HG02623 (cell line): ENCODE measurements around the gene PCBP2.

ENCODE experiments used
- ATAC-seq: cut with Tn5 transposase; IDR thresholded peaks from one replicate; pipeline ENCODE4 v1.9.1; 2021; ENCODE audit warnings: moderate library complexity; ENCODE audit not compliant: unreplicated experiment

PCBP2 gene

DNA sequence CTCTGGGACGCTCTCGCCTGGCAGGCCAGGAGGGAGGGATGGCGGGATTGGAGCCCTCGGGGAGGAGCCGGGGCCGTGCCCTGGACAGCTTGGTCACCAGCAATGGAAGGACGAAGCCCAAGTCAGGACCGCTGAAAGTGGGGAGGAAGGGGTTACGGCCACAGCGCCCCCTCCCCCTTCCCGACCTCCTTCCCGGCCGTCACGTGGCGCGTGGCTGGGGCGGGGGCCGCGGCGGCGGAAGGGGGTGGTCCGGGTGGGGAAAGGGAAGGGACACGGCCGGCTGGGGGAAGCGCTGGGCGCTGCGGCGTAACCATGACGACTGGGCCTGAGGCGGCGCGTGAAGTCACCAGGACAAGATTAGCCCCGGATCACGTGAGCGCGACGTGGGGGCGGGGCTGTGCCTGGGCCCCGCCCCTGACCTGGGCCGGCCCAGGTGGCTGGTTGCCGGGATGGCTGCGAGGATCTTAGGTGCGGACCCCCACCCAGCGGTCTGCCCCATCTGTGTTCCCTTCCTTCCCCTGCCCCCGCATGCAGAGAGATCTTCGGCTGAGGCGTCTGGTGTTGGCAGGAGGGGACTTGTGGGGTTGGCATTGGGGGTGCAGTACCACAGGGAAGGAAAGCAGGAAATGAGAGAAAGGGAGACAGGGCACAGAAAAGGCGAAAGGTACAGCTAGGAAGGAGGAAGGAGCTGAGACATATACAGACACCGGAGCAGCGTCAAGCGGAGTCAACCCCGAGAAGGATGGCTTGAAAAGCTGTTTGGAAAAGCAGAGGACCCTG lies 41.1 kb downstream of the PCBP2 start:
- ATAC-seq: peak; percentile 92

DNA sequence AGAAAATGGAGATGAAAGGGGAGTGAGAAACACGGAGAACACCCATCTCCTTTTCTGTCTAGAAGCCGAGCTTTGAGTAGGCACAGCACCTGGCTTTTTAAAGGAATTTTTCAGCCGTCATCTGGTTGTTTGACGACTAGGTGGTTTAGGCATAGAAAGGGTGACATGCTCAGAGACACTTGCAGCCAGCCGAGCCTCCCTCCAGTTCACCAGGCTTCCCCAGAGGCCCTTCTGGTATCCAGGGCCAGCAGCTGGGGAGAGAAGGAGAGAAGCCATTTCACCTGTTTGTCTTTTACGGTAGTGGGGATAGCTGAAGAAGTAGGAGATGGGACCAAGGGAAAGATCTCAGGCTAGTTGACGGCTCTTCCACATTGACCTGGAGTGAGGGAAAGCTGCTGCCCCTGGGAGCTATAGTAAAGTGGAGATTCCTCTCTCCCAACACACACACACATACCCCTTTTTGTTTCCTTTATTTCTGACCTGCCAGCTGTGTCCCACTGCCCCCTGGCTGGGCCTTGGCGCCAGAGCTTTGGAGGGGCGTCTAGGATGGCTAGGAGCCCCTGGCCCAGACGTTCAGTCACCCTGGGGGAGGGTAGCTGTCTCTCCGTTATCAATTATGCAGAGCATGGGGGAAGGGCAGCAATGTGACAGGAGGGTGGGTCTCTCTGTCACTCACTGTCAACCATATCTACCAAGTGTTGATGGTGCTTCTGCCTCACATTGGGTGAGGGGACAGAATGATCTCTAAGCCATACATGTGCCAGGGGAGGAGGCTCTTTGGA lies 41.9 kb downstream of the PCBP2 start:
- no peak for ATAC-seq

DNA sequence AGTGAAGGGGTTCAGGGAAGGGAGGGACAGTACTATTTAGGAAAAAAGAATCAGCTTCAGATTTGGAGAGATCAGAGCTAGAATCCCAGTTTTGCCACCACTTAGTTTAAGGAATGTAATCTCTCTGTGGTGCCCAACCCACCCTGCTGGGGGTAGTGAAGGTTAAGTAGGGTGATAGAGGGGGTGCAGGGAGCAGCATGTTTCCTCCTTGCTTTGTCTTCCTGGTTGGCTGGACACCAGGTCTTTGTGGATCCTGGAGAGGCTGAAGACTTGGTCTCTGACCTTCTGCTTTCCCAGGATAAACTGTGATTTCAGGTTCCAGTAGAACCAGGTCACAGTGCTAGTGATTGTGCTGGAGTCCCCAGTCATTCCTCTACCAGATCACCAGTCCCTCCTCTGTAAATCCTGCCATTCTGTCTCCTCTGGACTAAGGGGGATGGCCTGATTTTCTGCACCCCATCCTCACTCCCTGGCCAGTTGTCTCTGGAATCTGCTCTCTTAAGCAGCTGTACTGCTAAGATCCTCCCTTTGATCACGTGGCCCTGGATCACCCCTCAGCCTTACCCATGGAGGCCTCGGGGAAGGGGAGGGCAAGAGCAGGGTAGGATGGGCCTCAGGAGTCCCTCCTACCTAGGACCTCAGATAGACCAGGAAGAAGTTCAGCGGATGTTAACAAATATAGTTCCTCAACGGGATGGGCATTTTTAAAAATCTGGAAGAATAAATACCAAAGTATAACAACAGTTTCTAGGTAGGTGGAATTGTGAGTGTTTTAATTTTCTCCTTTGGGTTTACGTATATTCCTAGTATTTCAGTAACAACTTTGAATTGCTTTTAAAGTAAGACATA lies 44.2 kb downstream of the PCBP2 start:
- no peak for ATAC-seq

DNA sequence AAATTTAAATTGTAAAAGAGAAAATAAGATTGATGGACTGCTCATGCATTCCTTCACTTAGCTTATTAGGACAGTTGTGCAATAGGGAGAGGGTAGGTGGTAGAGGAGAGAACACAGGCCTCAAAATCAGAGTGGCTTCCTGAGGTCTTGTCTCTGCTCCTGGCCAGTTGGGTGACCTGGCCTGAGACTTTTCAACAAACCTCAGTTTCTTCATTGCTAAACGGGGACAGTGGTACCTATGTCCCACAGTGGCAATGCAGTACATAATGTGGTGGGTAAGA lies 44.8 kb downstream of the PCBP2 start:
- no peak for ATAC-seq

DNA sequence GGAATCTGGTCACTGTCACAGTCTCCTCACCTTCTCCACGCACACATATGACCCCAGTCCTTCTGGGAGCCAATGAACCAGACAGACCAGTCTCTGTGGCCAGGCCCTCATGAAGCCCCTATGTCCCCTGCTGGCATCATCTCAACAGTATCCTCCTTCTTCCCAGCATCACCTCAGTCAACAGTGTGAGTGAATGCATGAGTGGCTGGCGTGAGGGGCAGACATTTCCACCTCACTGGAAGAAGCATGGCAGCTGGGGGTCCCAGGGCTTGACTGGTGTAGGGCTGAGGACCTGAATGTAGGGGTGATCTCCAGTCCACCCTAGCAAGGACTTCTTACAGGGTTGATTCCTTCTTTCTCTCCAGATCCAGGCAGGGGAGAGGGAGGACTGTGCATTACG lies 45.6 kb downstream of the PCBP2 start:
- ATAC-seq: no peak

DNA sequence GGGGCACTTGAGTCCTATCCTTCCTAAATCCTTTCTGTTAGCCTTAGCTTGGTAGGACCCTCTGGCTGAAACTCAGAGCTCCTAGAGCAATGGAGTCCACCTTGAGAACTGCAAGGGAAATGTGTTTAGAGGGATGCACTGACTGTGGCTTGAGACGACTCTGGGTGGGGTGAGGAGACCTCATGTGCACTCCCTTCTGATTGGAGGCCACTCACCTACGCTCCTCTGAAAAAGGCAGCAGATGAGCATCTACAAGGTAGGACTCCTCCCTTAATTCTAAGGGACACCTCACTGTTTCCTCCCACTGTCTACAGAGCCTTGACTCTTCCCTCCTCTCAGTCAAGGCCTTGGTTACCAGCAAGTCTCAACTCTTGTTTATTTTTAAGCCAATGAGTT lies 46.3 kb downstream of the PCBP2 start:
- no peak for ATAC-seq

DNA sequence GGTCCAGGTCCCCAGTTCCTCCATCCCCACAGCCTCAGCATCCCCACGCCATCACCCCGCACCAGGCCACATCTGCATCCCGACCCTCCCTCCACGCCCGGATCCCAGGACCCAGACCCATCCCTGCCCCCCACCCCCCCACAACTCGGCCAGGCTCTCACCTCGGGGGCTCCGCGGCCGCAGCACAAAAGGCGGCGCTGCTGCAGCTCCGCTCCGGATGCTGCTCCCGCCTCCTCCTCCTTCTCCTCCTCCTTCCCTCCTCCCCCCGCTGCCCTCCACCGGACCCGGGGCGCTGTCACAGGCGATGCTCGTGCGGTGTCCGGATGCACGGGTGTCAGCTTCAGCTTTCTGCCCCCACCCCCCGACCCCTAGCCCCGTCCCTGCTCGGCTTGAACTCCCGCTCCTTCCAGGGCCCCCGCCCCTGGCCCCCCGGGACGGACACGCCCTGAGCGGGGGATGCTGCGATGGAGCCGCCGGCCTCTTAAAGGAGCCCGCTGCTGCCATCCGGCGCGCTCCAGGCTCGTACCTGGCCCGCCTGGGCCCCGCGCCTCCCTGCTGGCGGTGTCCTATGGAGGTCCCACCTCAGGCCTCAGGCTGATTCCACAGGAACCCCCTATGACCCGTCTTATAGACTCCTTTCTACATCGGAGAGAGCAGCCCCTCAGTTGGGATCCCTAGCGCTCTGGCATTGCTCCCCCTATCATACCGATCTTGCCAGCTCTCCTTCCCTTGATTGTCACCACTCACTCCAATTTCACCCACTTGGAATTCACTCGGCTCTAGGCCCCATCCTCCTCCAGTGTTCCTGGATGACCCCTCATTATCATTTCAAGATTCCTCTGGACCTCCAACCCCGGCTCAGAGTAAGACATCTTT lies 47.6 kb downstream of the PCBP2 start, which contains the start of gene MAP3K12:
MAP3K12 (minus strand) TSS at position 193 of the 876 bp plus-strand sequence. CDS start 12,067 bp downstream, outside the sequence.
- ATAC-seq: no peak

DNA sequence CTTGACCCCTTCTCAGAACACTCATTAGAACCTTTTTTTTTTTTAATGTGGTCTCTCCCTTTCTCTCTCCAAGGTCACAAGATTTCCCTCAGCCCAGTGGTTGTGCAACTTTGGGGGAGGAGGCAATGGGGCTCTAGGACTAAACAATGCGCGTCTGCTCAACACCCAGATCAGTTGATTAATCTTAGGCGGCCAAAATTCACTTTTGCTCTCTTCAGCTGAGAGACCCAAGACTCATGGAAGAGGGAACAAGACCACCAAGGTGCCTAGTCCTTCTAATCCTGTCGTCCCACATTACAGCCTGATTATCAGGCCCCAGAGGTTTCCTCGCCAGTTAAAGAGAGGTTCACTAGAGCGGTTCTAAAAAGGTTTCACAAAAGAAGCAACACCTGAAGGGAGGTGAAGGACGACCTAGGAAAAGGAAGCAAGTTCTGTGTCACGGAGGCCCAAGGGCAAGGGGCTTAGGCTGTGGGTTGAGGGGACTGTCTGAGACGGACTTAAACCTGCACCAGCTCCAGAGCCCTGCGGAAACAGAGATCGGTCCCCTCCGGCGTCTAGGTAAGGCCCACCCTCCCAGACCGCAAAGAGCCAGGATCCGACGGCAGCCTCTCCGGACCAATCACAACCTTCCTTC lies 48.4 kb downstream of the PCBP2 start:
- peak; percentile 51 for ATAC-seq

DNA sequence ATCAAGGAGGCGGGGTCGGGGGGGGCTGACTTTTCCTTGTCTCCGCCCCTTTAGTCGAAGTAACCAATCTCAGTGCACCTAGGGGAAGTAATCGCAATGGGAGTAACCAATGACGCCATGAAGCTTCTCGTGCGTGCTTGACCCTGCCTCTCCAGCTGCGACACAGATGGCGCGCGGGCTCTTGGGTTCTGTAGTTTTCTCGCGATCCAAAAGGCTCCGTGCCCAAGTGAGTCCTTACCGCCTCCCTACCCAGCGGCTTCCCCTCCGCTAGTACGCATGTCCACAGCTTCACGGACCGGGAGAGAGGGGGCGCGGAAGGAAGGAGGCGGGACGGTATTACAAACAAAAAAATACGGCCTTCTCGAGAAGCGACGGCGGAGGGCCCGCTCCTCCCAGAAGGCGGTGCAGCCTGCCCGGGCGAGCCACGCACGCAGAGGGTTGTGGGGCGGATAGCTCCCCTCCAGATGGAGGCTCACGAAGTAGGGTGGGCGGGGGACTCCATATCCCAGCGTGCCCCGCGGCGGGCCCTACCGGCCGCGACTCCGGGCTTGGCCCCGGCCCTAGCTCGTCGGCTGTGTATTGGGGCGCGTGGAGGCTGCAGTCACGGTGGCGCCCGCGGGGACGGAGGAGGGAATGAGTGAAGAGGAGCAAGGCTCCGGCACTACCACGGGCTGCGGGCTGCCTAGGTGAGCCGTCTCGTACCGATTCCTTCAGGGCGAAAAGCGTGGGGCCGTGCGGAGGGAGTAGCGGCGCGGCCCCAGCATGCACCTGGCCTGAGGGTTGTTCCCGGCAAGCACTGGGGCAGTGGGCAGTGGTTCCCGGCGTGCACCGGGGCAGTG lies 49.1 kb downstream of the PCBP2 start, which contains the start of gene TARBP2:
TARBP2 (plus strand) TSS at position 508 of the 839 bp plus-strand sequence; CDS start at position 634, 126 bp downstream.
- peak; percentile 67 for ATAC-seq

DNA sequence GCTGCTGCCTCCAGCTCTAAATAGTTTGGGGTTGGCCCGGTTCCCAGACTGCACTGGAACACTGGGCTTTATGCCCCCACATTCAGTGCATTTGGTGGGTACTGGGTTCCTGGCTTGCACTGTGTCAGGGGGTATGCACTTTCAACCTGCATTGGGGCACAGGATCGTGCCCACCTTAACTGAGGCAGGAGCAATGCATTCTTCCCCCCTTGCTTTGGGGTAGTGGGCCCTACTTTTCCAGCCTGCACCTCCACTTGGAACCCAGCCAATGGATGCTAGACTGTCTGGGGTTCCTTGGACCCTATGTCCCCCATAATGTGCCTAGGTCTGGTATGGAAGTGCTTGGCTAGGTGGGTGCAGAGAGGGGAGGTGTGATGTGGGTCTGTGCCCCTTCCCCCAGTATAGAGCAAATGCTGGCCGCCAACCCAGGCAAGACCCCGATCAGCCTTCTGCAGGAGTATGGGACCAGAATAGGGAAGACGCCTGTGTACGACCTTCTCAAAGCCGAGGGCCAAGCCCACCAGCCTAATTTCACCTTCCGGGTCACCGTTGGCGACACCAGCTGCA lies 49.8 kb downstream of the PCBP2 start:
- no peak for ATAC-seq

DNA sequence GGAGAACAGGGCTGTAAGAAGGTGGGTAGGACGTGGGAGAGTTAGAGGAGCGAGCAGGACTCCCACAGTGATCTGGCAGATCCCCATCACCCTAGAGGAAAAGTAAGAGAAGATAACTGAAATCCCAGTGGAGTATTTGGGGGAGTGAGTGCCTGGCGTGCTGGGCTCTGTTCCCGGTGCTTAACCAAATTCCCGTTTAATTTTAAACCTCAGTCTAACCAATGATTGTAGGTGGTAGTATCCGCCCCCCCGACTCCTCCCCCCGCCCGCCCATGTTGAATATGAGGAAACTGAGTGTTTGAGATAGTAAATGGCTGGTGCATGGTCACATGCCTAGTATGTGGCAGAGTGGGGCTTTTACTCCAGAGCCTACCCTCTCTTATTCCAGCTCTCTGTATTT lies 50.4 kb downstream of the PCBP2 start:
- no peak for ATAC-seq

DNA sequence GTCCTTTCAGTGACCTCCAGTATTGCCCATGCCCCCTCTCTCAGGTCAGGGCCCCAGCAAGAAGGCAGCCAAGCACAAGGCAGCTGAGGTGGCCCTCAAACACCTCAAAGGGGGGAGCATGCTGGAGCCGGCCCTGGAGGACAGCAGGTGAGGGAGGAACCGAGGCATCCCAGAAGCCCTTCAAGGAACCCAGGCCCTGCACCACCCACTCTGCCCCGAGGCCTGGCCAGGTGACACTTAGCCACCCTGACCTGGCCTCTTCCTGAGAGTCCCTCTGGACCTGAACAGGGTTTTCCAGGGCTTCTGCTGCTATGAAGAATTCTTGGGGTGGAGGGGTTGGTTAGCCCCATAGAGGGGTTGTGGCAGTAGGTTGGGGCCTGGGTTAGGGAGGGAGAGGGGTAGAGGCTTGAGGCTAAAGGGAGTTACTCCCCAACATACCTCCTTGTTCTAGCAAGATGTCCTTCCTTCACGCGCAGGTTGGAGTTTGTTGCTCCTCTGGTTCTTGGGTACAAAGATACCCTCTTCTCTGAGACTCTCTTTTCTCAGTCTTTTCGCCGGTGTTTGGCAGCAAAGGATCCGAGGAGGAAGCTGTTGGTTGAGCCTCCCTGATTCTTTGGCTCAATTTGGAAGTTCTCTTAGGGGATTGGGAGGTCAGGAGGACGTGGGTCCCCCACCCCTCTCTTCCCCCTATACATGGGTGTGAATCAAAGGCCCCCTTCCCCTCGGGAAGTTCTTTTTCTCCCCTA lies 51.3 kb downstream of the PCBP2 start:
- no peak for ATAC-seq

DNA sequence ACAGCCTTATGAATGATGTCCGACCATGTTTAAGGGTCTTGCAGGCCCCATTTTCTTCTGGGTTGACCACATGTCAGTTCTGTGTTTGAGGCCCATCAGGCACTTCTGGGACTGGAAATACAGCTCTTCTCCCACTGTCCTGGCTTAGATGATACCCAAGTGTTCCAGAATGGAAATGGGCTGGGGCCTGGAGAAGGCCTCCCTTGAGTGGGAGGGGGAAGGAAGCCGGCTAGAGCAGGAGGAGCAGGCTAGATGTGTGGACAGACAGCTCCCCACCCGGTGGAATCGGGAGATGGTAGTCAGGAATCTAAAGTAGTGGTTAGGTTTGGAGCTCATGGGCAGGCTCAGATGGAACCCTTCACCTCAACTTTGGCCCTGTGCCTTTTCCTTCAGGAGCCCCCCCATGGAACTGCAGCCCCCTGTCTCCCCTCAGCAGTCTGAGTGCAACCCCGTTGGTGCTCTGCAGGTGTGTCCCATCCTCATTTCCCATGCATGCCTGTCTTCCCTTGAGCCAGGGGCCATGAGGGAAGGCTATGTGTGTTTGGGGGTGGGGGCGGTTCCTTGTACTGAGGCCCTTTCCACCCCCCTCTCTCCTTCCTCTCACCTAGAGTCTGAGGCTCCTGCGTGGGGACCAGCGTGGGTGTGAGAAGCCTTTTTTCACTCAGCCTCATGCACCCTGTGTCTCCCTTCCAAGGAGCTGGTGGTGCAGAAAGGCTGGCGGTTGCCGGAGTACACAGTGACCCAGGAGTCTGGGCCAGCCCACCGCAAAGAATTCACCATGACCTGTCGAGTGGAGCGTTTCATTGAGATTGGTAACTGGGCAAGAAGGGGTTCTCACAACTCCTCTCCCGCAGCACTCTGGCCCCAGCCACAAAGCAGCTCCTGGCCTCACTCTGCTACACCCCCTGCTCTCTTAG lies 52.4 kb downstream of the PCBP2 start:
- ATAC-seq: no peak

DNA sequence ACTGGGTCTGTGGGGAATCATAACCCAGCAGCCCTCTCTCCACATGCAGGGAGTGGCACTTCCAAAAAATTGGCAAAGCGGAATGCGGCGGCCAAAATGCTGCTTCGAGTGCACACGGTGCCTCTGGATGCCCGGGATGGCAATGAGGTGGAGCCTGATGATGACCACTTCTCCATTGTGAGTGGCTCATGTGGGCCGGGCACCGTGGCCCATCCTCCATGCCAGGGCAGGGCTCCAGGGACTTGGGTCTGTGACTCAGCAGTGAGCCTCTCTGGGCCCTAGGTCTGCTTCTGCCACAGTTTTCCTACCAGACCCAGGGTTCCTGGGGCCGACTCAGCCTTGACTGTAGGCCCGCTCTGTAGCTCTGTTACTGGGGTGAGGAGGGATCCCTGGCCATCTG lies 53.2 kb downstream of the PCBP2 start:
- ATAC-seq: no peak

DNA sequence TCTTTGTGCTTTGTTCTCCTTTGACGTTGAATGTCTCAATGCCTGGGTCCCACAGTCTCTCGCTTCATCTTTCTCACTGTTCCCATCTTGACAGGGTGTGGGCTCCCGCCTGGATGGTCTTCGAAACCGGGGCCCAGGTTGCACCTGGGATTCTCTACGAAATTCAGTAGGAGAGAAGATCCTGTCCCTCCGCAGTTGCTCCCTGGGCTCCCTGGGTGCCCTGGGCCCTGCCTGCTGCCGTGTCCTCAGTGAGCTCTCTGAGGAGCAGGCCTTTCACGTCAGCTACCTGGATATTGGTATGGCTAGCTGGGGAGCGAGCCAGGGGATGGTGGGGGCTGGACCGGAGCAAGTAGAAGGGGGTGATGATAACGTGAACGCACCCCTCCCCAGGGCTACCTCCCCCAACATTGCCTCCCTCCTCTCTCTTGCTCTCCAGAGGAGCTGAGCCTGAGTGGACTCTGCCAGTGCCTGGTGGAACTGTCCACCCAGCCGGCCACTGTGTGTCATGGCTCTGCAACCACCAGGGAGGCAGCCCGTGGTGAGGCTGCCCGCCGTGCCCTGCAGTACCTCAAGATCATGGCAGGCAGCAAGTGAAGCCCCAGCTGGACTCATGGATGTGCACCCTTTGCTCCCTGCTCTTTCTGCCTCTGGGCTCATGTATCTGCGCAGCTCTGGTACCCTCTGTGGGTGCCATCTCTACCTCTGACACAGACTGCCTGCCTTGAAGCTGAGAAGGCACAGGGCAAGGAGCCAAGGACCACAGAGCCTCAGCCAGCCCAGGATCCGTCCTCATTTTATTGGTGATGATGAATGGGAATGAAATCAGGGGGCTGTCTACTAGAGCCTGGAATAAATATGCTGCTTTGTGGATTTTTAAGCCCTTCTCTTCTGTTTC lies 53.9 kb downstream of the PCBP2 start:
- no peak for ATAC-seq

DNA sequence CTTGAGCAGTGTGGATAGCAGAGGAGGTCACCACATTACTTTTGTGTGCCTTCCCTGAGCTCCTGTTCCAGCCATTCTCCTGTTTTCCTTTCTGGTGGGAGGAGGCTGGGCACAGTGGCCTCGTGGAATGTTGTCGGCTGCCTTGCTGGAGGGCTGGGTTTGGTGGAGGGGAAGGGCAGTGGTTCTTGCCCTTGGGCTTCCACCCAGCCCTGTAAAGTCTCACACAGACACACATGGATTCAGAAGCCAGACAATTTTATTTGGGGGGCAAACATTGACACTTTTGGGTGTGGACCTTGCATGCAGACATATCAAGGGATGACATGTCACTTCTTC lies 54.5 kb downstream of the PCBP2 start:
- ATAC-seq: no peak
